GM18505 (cell line): ENCODE measurements around the gene KREMEN2.

ENCODE experiments used
- ATAC-seq: cut with Tn5 transposase; IDR thresholded peaks from one replicate; pipeline ENCODE4 v1.9.1; 2021; ENCODE audit not compliant: unreplicated experiment
- POLR2A ChIP-seq: IDR thresholded peaks from 4 replicates; pipeline ENCODE4 v1.6.1; 2011; ENCODE audit warnings: borderline replicate concordance; ENCODE audit not compliant: insufficient read depth, insufficient read length; ENCODE audit errors: extremely low read depth

KREMEN2 gene

GRCh38 chr16:2949705-2950352 is 14.2 kb upstream of the KREMEN2 start:
- no peak for TF ChIP-seq POLR2A
- ATAC-seq = no peak

- no peak for ATAC-seq
These were observed 13.7 kb upstream of the KREMEN2 start for GRCh38 chr16:2950353-2950724.

GRCh38 chr16:2950773-2951172 is 13.3 kb upstream of the KREMEN2 start:
- TF ChIP-seq POLR2A = no peak
- no peak for ATAC-seq

More at GRCh38 chr16:2950353-2950724, 13.7 kb upstream of the KREMEN2 start:
- no peak for TF ChIP-seq POLR2A

- no peak for ATAC-seq
- TF ChIP-seq POLR2A = no peak
These were observed 11.4 kb upstream of the KREMEN2 start for GRCh38 chr16:2952679-2953078.

- TF ChIP-seq POLR2A = no peak
These were observed 10.1 kb upstream of the KREMEN2 start for GRCh38 chr16:2953706-2954627.

GRCh38 chr16:2954656-2955381 is 9.3 kb upstream of the KREMEN2 start:
- ATAC-seq = no peak
- no peak for TF ChIP-seq POLR2A

More at GRCh38 chr16:2953706-2954627, 10.1 kb upstream of the KREMEN2 start:
- no peak for ATAC-seq

GRCh38 chr16:2955438-2955778 is 8.7 kb upstream of the KREMEN2 start:
- no peak for TF ChIP-seq POLR2A
- no peak for ATAC-seq

- ATAC-seq = no peak
- TF ChIP-seq POLR2A = no peak
These were observed 8.1 kb upstream of the KREMEN2 start for GRCh38 chr16:2955779-2956578.

- no peak for ATAC-seq
- no peak for TF ChIP-seq POLR2A
These were observed 7.5 kb upstream of the KREMEN2 start for GRCh38 chr16:2956579-2956956.

- no peak for TF ChIP-seq POLR2A
- ATAC-seq = no peak
These were observed 4.9 kb upstream of the KREMEN2 start for GRCh38 chr16:2959206-2959605.

GRCh38 chr16:2960183-2961010 is 3.7 kb upstream of the KREMEN2 start:
- ATAC-seq = no peak
- TF ChIP-seq POLR2A = no peak
